GM19099 (cell line): ENCODE results near the gene KRTAP19-7.

Experiments used
- POLR2A ChIP-seq: IDR thresholded peaks from 3 replicates; pipeline ENCODE4 v1.6.1; 2011; ENCODE audit warnings: low read depth; ENCODE audit not compliant: insufficient read length; ENCODE audit errors: extremely low read depth

The KRTAP19-7 gene, protein sequence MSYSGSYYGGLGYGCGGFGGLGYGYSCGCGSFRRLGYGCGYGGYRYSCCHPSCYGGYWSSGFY

DNA sequence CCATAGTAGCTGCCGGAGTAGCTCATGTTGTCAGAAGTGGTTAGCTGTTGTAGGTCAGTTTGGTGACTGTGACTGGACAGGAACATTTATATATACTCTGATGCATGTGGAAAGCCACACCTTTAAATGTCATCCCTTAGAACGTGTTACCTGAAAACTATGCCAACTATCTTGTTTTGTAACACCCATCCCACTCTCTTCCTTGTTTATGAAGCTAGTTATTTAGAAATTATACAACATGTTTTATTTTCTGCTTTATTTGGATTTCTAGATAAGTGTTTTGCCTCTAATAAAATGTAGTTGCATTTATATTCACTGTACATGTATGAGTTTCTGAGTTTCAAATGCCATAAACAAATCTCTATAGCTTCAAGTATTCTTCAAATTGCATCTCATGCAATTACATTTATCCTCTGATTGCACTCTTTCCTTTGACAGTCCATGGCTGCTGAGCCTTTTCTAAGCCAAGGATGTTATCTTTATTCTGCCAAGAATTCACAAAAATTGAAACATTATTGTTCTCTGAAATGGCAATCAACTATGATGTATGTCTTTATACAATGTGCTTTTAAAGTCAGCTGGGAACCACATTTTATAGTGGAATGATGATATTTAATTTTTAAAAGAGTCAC, at the start of gene KRTAP19-7:
Gene KRTAP19-7 (minus strand): TSS at position 51 of the 632 bp plus-strand sequence. CDS start 25 bp downstream, at position 26.
- TF ChIP-seq POLR2A = no peak

DNA sequence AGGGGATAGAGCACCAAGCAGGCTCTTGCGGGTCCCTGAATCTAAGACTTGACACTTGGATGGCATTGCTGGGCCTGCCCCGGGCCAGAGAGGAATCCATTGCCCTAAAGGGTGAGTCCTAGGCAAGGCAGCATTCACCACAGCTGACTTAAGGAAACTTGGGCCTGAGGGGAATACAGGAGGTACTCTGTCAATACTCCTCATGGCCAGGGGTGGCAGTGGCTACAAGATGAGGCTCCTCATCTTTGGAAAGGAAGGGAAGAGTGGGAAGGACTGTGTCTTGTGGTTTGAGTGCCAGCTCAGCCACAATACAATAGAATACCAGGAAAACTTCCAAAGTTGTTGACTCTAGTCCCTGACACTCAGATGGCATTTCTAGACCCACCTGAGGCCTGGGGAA, 44.9 kb upstream of the KRTAP19-7 start:
- TF ChIP-seq POLR2A = no peak

DNA sequence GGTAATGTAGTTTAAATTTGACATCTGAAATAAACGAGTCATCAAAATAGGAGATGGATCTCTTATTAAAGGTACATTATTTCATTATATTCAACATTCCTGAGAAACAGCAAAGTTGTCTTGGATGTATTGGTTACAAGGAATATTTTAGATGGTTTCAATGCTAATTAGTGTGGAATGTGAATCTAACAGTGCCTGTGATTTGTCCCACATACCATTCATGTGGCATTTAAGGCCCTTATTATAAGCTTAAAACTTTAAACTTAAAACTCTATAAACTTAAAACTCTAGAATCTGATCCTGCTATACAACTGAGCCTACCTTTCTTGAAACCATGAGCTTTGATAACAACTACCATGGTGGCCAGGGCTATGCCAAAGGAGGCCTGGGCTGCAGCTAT, 39.7 kb upstream of the KRTAP19-7 start, which contains the start of gene KRTAP22-1:
Gene KRTAP22-1 (plus strand): TSS at position 301 of the 400 bp plus-strand sequence.
- TF ChIP-seq POLR2A = no peak

DNA sequence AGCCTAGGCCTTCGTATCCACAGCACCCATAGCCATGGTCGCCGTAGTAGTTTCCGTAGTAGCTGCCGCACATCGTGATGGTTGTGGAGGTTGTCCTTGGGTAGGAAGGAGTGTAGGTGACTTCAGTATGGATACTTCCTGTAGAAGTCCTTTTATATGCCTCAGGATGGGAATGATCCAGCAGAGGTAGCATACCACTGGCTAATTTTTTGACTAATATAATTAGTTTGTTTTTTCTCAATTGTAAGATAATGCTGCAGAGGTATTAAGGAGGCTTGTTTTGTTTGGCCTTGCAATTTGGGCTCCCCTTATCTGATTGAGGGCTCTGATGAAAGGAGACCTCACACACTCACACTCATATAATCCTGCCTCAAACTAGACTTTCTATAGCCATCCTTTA, 37.7 kb upstream of the KRTAP19-7 start, which contains the start of gene KRTAP6-2:
Gene KRTAP6-2 (minus strand): TSS at position 101 of the 400 bp plus-strand sequence. CDS start 28 bp downstream, at position 73.
- no peak for TF ChIP-seq POLR2A

DNA sequence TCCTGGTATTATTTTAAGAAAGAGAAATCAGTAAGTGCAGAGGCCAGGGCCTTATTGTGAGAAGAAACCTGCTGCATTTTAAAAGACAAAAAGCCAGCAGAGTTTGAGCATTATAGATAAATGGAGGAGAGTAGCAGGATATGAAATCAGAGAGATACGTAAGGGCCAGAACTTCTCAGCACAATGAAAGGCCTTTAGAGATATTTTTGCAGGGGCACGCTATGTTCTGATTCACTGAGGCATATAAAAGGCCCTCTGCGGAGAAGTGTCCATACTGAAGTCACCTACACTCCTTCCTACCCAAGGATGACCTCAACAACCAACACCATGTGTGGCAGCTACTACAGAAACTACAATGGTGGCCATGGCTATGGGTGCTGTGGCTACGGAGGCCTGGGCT, 31.0 kb upstream of the KRTAP19-7 start, which contains the start of gene KRTAP6-3:
Gene KRTAP6-3 (plus strand): TSS at position 301 of the 400 bp plus-strand sequence. CDS start 6 bp downstream, at position 307.
- no peak for TF ChIP-seq POLR2A

DNA sequence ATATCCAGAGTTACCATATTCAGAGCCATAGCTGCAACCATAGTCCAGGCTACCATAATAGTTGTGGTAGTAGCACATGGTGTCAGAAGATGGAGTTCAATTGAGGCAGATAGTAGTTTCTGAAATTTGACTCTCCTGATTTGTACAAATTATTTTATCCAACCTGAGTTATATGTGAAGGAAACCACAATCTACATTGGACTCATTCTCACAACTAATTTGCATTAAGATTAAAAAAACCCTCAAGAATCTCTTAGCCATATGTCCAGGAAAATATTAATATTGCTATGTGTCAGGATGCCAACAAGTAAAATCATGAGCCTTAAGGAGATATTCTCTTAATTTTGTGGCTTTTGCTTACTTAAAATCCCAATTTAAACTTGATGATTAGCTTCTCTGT, 29.2 kb upstream of the KRTAP19-7 start, which contains the start of gene KRTAP22-2:
Gene KRTAP22-2 (minus strand): TSS at position 101 of the 400 bp plus-strand sequence.
- TF ChIP-seq POLR2A = no peak

DNA sequence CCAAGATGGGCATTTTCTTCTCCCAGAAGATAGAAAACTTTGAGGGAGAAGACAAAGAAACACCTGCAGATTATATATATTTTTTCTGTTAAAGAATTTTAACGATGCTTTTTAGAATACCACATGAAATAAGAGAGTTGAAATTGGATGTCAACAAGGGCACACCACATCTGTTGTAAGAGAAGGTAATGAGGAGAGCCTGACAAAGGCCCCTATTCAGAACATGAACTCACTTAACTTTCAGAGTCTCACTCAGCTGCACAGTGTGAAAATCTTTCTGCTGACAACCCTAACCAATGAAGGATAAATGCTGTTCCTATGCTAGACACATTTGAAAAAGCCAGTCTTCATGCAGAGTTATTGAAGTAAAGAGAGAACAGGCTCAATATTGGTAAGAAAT, 21.8 kb upstream of the KRTAP19-7 start:
- no peak for TF ChIP-seq POLR2A

DNA sequence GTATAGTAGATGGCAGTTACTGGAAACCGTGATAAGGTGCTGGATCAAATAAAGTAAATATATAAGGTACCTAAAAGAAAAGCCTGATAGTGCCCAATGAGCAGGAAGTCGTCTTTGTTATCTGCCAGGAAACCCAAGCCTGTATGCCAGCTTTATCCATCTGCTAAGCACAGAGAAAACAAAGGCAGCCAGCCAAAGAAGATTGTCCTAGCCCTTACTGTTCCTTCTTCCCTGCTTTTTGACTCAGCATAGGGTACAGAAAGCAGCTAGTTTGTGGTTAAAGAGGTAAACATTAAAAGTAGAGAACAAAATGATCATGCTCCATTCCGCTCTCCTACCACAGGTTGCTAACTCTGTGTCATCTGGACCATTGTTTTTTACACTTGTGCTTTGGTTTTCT, 19.0 kb upstream of the KRTAP19-7 start:
- TF ChIP-seq POLR2A = no peak

DNA sequence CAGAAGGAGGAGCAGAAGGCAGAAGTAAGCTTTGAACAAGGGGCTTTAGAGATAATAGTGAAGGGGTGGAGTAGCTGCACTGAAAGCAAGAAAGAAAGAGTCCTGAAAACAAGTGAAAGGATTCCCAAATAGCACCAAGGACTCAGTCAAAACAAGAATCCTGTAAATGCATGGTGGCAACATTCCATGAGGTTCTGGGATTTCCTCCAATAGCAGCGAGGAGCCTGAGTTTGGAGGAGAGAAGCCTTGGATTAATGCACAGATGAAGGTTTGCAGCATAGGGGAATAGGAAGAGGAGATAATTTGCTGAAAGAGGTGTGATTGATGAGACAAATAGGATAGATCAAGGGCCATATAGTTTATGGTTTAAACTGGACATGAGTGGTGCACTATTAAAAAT, 18.2 kb upstream of the KRTAP19-7 start:
- TF ChIP-seq POLR2A = no peak

DNA sequence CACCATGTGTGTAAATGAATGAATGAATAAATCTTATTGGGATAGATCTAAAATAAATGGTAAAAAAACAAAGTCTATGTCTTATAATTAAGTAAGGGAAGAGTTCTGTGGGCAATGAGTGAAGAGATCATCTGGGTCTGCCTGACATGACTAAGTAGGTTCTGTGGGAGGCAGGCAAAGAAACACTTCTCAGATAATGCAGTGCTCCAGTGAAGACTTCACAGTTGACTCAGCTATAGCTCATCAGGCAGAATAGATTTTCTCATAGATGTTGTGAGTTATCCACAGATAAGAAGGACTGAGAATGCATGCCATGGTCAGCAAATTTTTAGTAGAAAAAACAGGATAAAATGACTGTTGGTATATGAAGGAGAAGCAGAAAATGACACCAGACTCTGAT, 16.7 kb upstream of the KRTAP19-7 start:
- no peak for TF ChIP-seq POLR2A

DNA sequence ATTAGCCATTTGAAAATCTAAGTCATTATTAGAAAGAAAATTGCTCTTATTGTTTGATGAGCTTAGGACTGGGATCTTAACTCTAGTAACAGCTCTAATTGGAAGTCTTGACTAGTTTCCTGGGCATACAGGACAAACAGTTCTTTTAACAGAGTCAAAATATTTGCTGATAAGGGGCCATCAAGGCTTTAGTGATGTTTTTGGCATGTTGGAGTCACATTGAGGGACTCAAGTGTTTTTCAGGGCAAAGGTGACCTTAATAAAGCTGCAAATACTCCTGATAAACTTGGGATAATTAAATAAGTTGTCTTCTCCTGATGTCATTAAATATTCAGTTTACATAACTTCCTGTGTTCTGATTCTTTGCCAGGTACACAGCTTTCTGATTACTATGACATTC, 6.5 kb upstream of the KRTAP19-7 start:
- TF ChIP-seq POLR2A = no peak

DNA sequence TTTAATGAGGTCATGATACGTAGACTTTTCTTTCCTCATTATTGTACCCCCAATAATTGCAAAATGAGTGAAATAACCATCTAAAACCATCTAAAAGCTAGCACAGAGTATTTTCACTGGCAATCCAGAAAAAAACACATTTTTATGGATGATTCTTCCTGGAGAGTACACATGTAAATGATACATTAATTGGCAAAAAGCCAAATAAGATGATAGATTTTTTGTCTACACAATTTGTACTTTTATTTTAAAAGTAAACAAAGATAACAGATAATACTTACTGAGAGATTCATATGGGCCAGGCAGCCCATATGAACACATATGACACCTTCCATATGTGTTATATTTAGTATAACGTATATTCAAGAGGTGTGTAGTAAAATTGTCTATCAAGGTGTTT, 2.5 kb upstream of the KRTAP19-7 start:
- TF ChIP-seq POLR2A = no peak

DNA sequence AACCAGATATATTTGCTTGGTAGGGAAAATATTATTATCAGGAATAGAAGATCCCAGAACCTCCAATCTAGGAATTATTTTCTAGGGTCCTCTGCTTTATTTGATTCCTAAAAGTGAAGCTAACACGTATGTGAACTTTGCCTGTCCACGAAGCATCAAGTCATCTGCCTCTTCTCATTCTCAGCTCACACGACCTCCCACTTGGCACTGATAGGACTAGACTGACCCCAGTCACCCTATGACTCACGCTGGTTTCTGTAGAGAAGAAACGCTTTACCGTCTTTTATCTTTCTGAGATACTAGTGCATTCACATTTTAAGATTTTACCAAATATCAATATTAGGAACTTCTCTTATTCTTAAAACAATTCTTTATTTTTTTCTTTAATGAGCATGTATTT, 2.0 kb upstream of the KRTAP19-7 start:
- no peak for TF ChIP-seq POLR2A

DNA sequence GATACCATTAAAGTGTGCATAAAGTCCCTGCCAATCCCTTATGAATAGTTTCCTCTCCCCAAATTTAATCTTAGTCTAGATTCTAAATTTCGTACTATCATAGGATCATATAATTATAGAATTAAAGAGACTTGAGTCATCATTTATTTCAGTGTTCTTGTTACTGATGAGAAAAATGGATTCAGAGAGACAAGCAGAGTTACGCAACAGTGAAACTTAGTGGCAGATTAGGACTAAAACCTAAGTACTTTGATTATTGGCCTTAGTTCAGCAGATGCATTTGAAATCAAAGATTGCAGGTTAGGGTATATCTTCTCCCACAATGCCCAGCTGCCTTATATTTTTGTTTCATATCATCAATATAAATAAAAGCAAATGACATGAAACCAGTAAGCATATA, 843 bp upstream of the KRTAP19-7 start:
- TF ChIP-seq POLR2A = no peak

DNA sequence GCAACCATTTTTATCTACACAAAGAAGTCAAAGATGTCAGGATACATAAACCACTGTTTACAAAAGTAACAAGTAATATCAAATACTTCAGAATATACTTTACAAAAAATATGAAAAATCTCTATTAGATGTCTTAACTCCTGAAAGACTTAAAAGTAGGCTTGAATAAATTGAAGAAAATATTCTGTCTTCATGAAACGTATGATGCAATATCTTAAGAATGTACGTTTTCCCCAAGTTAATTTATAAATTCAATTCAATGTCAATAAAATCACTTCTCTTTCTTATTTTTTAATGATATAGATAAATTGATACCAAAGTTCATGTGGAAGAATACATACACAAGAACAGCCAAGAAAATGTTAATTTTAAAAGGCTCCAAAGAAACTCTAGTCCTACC, 6.0 kb downstream of the KRTAP19-7 start:
- TF ChIP-seq POLR2A = no peak

DNA sequence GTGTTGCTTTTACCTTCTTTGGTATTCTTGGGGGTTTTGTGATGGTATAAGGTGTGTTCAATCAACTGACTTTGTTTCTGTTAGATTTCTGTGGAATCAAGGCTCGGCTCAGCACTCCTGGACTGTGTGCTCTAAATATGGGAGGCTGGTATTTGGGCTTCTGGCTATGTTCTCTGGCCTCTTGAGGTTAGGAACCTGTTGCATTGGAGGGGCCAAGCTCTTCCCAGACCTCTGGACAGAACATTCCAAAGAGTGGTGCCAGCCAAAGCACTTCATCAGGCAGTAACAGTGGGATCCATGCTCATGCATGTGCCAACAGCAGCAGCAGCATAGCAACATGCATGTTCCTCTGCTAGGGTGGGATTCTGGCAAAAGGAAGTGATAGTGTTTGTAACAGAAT, 8.3 kb downstream of the KRTAP19-7 start:
- TF ChIP-seq POLR2A = no peak
